NOMO-1 (cell line): Measurements from ENCODE around the gene ZNF692.
"Not testable (repeated sequence)": the region's sequence is repeated elsewhere in the genome, so short reads cannot be mapped to it uniquely, and the experiment has no call there.

ENCODE experiments used
- DNase-seq, 2 experiments: peaks; one replicate each; lab custom pipeline; 2025; ENCODE audit not compliant: unreplicated experiment in 2 of 2; lab: John Stamatoyannopoulos, UW

The ZNF692 gene

GRCh38 chr1:248850536-248851251 lies 8.2 kb downstream of the ZNF692 start:
- DNase-seq: no peak

GRCh38 chr1:248850124-248850523 lies 8.8 kb downstream of the ZNF692 start:
- DNase-seq: no peak

DNA sequence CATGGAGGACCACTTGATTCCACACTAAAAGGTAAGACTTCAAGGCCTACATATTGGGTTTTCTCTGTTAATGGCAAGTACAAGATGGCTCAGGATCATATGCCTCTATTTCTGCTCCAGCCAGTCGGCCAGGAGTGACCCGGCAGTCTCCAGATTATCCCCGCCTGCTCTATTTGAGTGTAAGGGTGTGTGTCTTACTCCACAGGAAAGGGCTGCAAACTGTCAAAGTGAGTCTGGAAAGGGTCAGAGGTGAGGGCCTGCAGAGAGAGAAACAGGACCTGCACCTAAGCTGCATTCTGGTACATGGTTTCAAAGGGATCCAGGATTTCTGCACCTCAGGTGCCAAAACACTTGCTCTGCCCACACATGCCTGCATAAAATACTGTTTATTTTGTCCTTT lies 9.2 kb downstream of the ZNF692 start:
- DNase-seq: no peak

- no peak for DNase-seq
Measured at GRCh38 chr1:248849152-248849551, 9.7 kb downstream of the ZNF692 start.

- no peak for DNase-seq
Measured at GRCh38 chr1:248848602-248849001, 10.3 kb downstream of the ZNF692 start.

DNA sequence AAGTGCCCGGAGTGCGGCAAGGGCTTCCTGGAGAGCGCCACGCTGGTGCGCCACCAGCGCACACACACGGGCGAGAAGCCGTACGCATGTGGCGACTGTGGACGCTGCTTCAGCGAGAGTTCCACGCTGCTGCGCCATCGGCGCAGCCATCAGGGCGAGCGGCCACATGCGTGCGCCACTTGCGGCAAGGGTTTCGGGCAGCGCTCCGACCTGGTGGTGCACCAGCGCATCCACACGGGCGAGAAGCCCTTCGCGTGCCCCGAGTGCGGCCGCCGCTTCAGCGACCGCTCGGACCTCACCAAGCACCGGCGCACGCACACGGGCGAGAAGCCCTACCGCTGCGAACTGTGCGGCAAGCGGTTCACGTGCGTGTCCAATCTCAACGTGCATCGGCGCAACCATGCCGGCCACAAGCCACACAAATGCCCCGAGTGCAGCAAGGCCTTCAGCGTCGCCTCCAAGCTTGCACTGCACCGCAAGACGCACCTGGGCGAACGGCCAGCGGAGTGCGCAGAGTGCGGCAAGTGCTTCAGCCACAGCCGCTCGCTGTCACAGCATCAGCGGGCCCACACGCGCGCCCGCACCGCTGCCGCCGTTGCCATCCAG lies 10.8 kb downstream of the ZNF692 start:
- DNase-seq: no peak

- DNase-seq: no peak
Measured at GRCh38 chr1:248847181-248847955, 11.5 kb downstream of the ZNF692 start.

- DNase-seq: no peak
Measured at GRCh38 chr1:248844526-248844925, 14.4 kb downstream of the ZNF692 start.

DNA sequence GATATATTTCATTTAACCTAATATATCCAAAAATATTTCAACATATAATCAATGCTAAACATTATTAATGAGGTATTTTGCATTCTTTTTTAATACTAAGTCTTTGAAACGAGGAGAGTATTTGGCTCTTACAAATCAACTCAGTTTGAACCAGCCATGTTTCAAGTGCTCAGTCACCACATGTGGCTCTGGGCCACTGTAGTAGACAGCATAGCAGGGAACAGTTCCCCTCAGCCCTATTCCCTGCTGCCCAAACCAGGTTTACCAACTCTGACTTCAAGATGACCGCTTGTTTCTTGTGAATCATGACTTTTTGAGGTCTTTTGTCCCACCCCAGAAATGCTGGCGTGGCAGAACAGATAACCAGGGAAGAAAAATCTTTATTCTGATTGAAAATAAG lies 15.2 kb downstream of the ZNF692 start:
- DNase-seq: no peak

DNA sequence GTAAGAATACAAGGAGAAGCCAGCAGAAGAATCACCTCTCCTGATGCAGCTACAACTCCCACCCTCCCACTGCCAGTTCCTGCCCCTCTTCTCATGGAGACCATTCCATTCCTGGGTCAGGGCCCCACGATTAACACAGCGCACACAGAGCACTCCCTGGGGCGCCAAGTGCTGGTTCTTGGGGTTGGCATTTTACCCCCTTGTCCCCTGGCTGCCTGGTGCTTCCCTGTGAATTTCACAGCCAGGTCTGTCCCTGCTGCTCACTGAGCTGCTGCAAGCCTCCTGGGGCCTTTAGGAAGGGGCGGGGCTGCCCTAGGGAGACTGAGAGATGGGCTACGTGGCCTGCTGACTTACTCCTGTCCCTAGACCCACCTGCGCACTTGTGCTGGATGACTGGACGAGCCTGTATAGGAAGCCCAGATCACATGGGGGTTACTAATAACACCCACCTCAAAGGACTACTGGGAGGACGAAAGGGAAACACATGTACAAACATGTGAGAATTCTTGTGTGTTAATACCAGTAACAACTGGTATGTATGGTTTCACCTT lies 16.0 kb downstream of the ZNF692 start:
- DNase-seq: no peak

DNA sequence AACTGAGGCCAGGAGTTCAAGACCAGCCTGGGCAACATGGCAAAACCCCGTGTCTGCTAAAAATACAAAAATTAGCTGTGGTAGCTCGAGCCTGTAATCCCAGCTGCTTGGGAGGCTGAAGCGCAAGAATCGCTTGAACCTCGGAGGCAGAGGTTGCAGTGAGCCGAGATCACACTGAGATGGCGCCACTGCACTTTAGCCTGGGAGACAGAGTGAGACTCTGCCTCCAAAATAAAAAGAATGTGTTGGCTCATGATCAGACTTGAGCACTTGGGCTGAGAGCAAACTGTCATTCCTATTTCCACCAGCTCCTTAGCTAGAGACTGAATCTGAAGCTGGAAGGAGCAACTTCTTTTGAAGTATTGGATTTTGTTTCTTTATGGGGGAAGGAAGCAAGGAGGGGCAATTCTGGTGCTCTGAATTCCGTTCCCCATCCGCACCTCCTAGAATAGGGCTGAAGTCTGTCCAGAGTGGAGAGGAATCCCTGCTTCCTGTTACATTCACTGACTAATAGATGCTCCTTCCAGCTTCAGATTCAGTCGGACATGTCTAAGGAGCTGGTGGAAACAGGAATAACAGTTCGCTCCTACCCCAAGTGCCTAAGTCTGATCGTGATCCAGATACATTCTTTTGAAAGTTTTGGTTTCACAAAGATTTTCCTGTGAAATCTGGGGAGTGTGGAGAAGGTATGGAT lies 17.0 kb downstream of the ZNF692 start:
- peak in 1 of 2 experiments; percentile 3 for DNase-seq

- DNase-seq: no peak
Measured at GRCh38 chr1:248840946-248841345, 17.9 kb downstream of the ZNF692 start.

DNA sequence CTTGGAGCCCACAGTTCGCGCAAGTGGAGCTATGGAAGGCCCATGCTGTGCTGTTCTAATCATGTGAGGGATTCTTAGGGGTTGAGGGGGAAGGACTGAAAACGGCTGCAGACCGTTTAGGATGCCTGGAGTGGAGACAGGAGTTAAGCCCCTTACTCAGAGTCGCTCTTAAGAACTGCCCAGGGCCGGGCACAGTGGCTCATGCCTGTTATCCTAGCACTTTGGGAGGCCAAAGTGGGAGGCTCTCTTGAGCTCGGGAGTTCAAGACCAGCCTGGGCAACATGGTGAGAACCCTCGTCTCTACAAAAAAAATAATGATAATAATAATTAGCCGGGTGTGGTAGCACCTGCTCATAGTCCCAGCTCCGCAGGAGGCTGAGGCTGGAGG lies 19.7 kb downstream of the ZNF692 start:
- no peak for DNase-seq

- DNase-seq: peak; percentile 85 to 88
Measured at GRCh38 chr1:248838357-248839167, 20.3 kb downstream of the ZNF692 start.

GRCh38 chr1:248837781-248838356 lies 21.0 kb downstream of the ZNF692 start, which contains the start of gene ZNF672:
Gene ZNF672 (plus strand): TSS chr1:248838224. CDS start chr1:248847275, 9,051 bp downstream.
- peak; percentile 95 to 98 for DNase-seq

- no peak for DNase-seq
Measured at GRCh38 chr1:248837045-248837780, 21.7 kb downstream of the ZNF692 start.

- peak; percentile 34 to 46 for DNase-seq
Measured at GRCh38 chr1:248834343-248834940, 24.4 kb downstream of the ZNF692 start.

DNA sequence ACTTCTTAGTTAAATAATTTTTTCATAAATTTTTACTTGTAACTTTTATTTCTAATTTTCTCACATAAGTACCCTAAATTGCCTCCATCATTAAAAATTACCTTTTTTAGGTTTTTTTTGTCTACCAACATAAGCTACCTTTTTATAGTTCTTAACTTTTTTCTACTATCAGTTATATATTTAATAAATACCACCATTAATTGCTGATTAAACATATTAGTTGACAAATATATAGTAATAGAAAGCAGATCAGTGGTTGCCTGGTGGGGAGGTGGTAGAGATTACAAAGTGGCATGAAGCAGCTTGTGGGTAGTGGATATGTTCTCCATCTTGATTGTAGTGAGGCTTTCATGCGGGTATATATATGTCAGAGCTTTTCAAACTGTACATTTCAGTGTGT lies 27.0 kb downstream of the ZNF692 start:
- no peak for DNase-seq

GRCh38 chr1:248830718-248831017 lies 28.2 kb downstream of the ZNF692 start:
- not testable (repeated sequence) for DNase-seq
